ENCODE data around the gene SLC2A13.
"Not testable (repeated sequence)": the region's sequence is repeated elsewhere in the genome, so short reads cannot be mapped to it uniquely, and the experiment has no call there.

GRCh38 chr12:39812456-39812855 lies 293.4 kb downstream of the SLC2A13 start:
- TF ChIP-seq CTCF (IDR thresholded peaks at IDR 0.05 in 8 of 11, conservative IDR thresholded peaks at IDR 0.05 in 3 of 11); POLR2A (IDR thresholded peaks at IDR 0.05): not testable (repeated sequence)
